Thyroid gland (tissue), 4 donors: Measurements from ENCODE around the gene ASPSCR1. TPM values are rescaled to one million over a fixed set of nuclear protein-coding genes. Genes with fewer than 3 reads are reported as not detected.

ENCODE experiments used
- DNase-seq, 2 donors: peaks; one replicate each; pipeline ENCODE4 v3.0.0-alpha.2; 2019
- H3K27ac ChIP-seq, 3 donors: fragments of 200-600 bp; sonication (generic); 1 replicate in 2 of 3; 2 replicates in 1 of 3; pipeline ENCODE4 v1.5.1; 2016 to 2019; ENCODE audit warnings: mild to moderate bottlenecking in 1 of 3, moderate library complexity in 1 of 3
- H3K27me3 ChIP-seq: fragments of 200-600 bp; sonication (generic); one replicate; pipeline ENCODE4 v1.5.1; 2019
- H3K36me3 ChIP-seq, 2 donors: fragments of 200-600 bp; sonication (generic); one replicate each; pipeline ENCODE4 v1.5.1; 2016 to 2019
- H3K4me1 ChIP-seq, 2 donors: fragments of 200-600 bp; sonication (generic); one replicate each; pipeline ENCODE4 v1.5.1; 2017 to 2019
- H3K4me3 ChIP-seq, 3 donors: fragments of 200-600 bp; sonication (generic); replicated peaks in 1 of 3; 1 replicate in 2 of 3; 2 replicates in 1 of 3; pipeline ENCODE4 v1.5.1; 2016; ENCODE audit warnings: mild to moderate bottlenecking in 1 of 3
- H3K9me3 ChIP-seq: fragments of 200-600 bp; sonication (generic); one replicate; pipeline ENCODE4 v1.5.1; 2017
- CTCF ChIP-seq, 6 experiments: fragments of 200-600 bp in 3 of 6; fragments of 450-650 bp in 3 of 6; sonication (generic) in 3 of 6; IDR thresholded peaks; one replicate each; pipeline ENCODE4 v1.5.1; 2016 to 2019; ENCODE audit warnings: antibody characterized with exemption in 6 of 6, mild to moderate bottlenecking in 2 of 6, inconsistent platforms in 1 of 6, moderate library complexity in 1 of 6
- POLR2A ChIP-seq, 2 donors: fragments of 450-650 bp; IDR thresholded peaks; one replicate each; pipeline ENCODE4 v1.6.1; 2017; ENCODE audit warnings: antibody characterized with exemption in 2 of 2, mild to moderate bottlenecking in 2 of 2, moderate library complexity in 1 of 2
- WGBS, 2 donors: methylation state at CpG; one replicate each; pipeline ENCODE4 v1.1.5; 2017; 5-methylcytosine and 5-hydroxymethylcytosine counted together
- intact Hi-C: fragments of 100-400 bp; cut with DNase I; formaldehyde crosslinking; loops from one replicate; pipeline ENCODE4 v1.15.1; 2023
- total RNA-seq, 4 donors: library from RNA; depleted of rRNA; stranded (reverse); fragments of >200 nt; gene quantifications; one replicate each; pipeline ENCODE4 v1.2.3, GENCODE V29; 2016

The ASPSCR1 gene
- total RNA-seq, 4 donors from 2014 or later = 23.2 to 53.6 (median 35.7) TPM

DNA sequence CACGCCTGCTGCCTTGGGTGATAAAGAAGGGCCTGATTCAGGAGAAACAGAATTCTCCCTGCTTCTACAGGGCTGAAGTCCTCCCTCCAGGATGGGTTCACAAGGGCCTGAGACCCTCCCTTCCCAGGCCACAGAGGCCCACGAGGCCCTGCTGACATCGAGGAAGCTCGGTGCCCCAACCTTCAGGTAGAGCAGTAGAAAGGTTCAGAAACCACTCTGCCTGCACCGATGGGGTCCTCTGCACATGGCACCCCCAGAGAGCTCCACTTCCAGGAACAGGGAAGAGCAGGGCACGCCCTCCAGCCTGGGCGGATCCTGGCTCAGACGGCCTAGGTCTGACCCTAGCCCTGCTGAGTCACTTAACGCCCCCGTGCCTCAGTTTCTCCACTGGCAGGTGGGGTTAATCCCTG, 44.5 kb downstream of the ASPSCR1 start:
- no peaks in the 10 kb centered on the region for H3K9me3 ChIP-seq
- 12 to 19% methylated on average over 5 to 9 of the region's 10 CpGs for WGBS, 2 donors
- no peaks in the 10 kb centered on the region for H3K36me3 ChIP-seq
- no peak for DNase-seq
- TF ChIP-seq POLR2A (IDR thresholded peaks at IDR 0.05) (no peak), CTCF (IDR thresholded peaks at IDR 0.05) (no peak)
- peaks cover 23 to 24% of the 10 kb centered on the region in 2 donors for H3K4me1 ChIP-seq
- peak overlapping the region in 2 of 3 donors; percentile 76 to 95 for H3K4me3 ChIP-seq
- H3K27ac ChIP-seq = no peak overlapping the region
- no peaks in the 10 kb centered on the region for H3K27me3 ChIP-seq
- intact Hi-C loops = loop anchor here (2.0 kb wide), 1 partner anchor 63 kb away; no protein-coding TSS in a partner anchor

DNA sequence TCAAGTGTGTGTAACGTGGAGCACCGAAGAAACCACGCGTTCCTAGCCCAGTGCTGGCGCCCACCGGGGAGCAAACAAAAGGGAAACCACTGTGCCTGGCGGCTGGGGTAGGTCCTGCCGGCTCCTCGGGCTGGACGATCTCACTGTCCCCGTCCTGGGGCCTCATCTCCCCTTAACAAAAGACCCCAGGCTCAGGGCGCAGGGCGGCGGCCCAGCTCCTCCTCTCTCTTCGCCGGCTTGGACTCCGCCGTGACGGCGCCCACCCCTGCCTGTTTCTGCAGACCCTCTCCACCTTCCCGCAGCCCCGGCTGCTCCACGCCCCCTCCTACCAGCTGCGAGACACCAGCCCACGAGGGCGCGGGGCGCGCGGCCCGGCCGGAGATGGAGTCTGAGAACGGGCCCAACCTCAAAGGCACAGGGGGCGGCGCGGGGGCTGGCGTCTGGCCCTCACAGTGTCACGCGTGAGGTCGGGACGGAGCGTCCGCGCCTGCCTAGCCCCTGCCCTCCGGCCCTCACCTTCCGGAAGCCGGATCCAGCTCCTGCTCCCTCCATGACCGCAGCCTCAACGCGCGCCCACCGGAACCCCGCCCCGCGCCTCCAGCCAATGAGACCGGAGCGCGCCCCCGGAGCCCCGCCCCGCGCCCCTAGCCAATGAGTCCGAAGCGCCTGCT, 45.0 kb downstream of the ASPSCR1 start, which contains the start of gene CENPX:
Gene CENPX (minus strand): TSS at position 569 of the 671 bp plus-strand sequence. CDS start 17 bp downstream, at position 552.
- 0 to 2% methylated on average over 3 to 16 of the region's 64 CpGs for WGBS, 2 donors

DNA sequence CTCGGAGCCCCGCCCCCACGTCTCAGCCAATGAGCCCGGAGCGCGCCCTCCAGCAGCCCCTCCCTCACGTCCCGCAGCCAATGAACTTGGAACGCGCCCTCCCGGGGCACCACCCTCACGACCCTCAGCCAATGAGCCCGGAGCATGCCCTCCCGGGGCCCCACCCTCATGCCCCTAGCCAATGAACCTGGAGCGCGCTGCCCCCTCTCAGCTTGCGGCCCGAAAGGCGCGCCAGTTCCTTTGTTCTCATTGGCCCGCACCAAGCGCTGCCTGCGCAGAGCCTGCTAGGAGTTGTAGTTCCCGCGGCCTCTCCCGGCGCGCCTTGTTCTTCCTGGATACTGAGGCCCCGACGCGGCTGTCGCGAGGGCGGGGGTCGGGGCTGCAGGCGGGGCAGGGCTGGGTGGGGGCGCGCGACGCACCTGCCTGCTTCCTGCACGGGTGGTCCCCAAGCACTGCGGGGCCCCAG, 45.6 kb downstream of the ASPSCR1 start, which contains the start of gene LRRC45:
Gene LRRC45 (plus strand): TSS at position 325 of the 466 bp plus-strand sequence. CDS start 339 bp downstream, outside the sequence.
- Histone ChIP-seq H3K27ac (peak within 1 kb of the TSS in 1 of 3 donors; percentile 65), H3K27me3 (no peaks in the 10 kb centered on the region), H3K9me3 (no peaks in the 10 kb centered on the region), H3K36me3 (no peaks in the 10 kb centered on the region), H3K4me1 (peaks cover 23 to 24% of the 10 kb centered on the region in 2 donors), H3K4me3 (peak within 1 kb of the TSS; percentile 76 to 95 (median 85))
- DNase-seq = peak; percentile 100
- 0 to 1% methylated on average over 10 to 27 of the region's 42 CpGs for WGBS, 2 donors
- TF ChIP-seq CTCF (IDR thresholded peaks at IDR 0.05) (no peak), POLR2A (IDR thresholded peaks at IDR 0.05) (no peak)
- intact Hi-C loops = no loop called here

More for the DNA sequence above, 45.0 kb downstream of the ASPSCR1 start, which contains the start of gene CENPX:
- no peaks in the 10 kb centered on the region for H3K9me3 ChIP-seq
- no peak for DNase-seq
- no peaks in the 10 kb centered on the region for H3K36me3 ChIP-seq
- intact Hi-C loops = no loop called here
- peaks cover 23 to 24% of the 10 kb centered on the region in 2 donors for H3K4me1 ChIP-seq
- TF ChIP-seq POLR2A (IDR thresholded peaks at IDR 0.05) (peak in 1 of 2 donors; percentile 32), CTCF (IDR thresholded peaks at IDR 0.05) (no peak)
- no peaks in the 10 kb centered on the region for H3K27me3 ChIP-seq
- peak within 1 kb of the TSS in 1 of 3 donors; percentile 65 for H3K27ac ChIP-seq
- H3K4me3 ChIP-seq = peak within 1 kb of the TSS; percentile 76 to 95 (median 85)

- Histone ChIP-seq H3K9me3 (no peaks in the 10 kb centered on the region), H3K27me3 (no peaks in the 10 kb centered on the region), H3K27ac (no peak overlapping the region), H3K4me3 (peak overlapping the region in 2 of 3 donors; percentile 27 to 64), H3K4me1 (peaks cover 24 to 27% of the 10 kb centered on the region in 2 donors), H3K36me3 (no peaks in the 10 kb centered on the region)
- peak in 1 of 2 donors; percentile 29 for DNase-seq
- no peak for TF ChIP-seq POLR2A (IDR thresholded peaks at IDR 0.05)
- TF ChIP-seq CTCF (IDR thresholded peaks at IDR 0.05) = no peak
- WGBS, 2 donors = 14 to 20% methylated on average over 10 to 19 of the region's 55 CpGs
- intact Hi-C loops = no loop called here
Observed at GRCh38 chr17:82023447-82024241, 46.2 kb downstream of the ASPSCR1 start.
